HG03442 (cell line): Measurements from ENCODE around the gene CEACAM4.
"Not testable (repeated sequence)": the region's sequence is repeated elsewhere in the genome, so short reads cannot be mapped to it uniquely, and the experiment has no call there.

Source experiments
- ATAC-seq: cut with Tn5 transposase; IDR thresholded peaks from one replicate; pipeline ENCODE4 v1.9.1; 2021; ENCODE audit warnings: mild to moderate bottlenecking, moderate library complexity; ENCODE audit not compliant: unreplicated experiment

Gene CEACAM4

GRCh38 chr19:41586064-41586463, 40.8 kb downstream of the CEACAM4 start:
- ATAC-seq: no peak

- no peak for ATAC-seq
Observed at GRCh38 chr19:41584931-41585330, 41.9 kb downstream of the CEACAM4 start.

- no peak for ATAC-seq
Observed at GRCh38 chr19:41584260-41584810, 42.5 kb downstream of the CEACAM4 start.

GRCh38 chr19:41582577-41583182, 44.2 kb downstream of the CEACAM4 start:
- not testable (repeated sequence) for ATAC-seq

- not testable (repeated sequence) for ATAC-seq
Observed at GRCh38 chr19:41581068-41581467, 45.8 kb downstream of the CEACAM4 start.

- no peak for ATAC-seq
Observed at GRCh38 chr19:41578886-41579285, 48.0 kb downstream of the CEACAM4 start.

GRCh38 chr19:41577833-41578232, 49.0 kb downstream of the CEACAM4 start:
- ATAC-seq: no peak

- ATAC-seq: no peak
Observed at GRCh38 chr19:41577144-41577830, 49.6 kb downstream of the CEACAM4 start.

- peak; percentile 53 for ATAC-seq
Observed at GRCh38 chr19:41575998-41576397, 50.9 kb downstream of the CEACAM4 start, which contains the start of gene CEACAM21. Gene CEACAM21 (plus strand): TSS chr19:41576166. CDS start chr19:41576275, 109 bp downstream.

GRCh38 chr19:41570639-41571112, 56.2 kb downstream of the CEACAM4 start:
- ATAC-seq: no peak

GRCh38 chr19:41570179-41570578, 56.7 kb downstream of the CEACAM4 start:
- no peak for ATAC-seq

- ATAC-seq: no peak
Observed at GRCh38 chr19:41569481-41570150, 57.3 kb downstream of the CEACAM4 start.
